GM18502 (cell line): ENCODE data around the gene CYSTM1.

Experiments
- ATAC-seq: cut with Tn5 transposase; IDR thresholded peaks from one replicate; pipeline ENCODE4 v1.9.1; 2021; ENCODE audit warnings: mild to moderate bottlenecking; ENCODE audit not compliant: unreplicated experiment, poor library complexity

The CYSTM1 gene

GRCh38 chr5:140249536-140249935 lies 74.5 kb downstream of the CYSTM1 start:
- no peak for ATAC-seq

- ATAC-seq, result no peak
Measured at GRCh38 chr5:140250386-140250785, 75.4 kb downstream of the CYSTM1 start.

- ATAC-seq, result peak; percentile 94
Measured at GRCh38 chr5:140251527-140251973, 76.6 kb downstream of the CYSTM1 start.

DNA sequence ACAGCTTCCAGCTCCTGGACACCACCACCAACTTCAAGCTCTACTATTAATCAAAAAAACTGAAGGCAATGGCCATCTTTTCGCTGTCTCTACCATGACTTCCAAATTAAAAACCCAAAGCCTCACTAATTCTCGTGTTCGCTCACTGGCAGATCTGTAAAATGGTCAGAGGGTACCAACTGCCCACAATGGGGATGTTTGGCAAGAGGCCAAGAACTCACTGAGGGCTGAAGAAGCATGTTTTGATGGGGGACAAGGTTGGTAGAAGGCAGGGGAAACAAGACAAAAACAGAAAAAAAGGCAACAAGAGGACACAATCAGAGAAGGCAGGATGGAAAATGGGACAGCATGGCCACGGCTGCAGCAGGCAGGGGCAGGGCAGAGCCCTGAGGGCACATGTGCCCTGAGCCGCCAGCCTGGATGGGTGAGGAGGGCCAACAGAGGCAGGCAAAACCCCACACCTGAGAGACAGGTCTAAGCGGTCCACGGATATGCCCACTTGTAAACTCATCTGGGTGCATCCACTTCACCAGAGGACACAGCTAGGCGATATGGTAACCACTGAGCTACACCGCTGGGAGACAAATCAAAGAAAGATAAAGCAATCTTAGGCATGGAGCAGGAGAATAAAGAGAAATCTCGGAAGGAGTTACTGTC lies 77.6 kb downstream of the CYSTM1 start:
- ATAC-seq, result no peak

- ATAC-seq, result no peak
Measured at GRCh38 chr5:140253985-140254384, 79.0 kb downstream of the CYSTM1 start.

DNA sequence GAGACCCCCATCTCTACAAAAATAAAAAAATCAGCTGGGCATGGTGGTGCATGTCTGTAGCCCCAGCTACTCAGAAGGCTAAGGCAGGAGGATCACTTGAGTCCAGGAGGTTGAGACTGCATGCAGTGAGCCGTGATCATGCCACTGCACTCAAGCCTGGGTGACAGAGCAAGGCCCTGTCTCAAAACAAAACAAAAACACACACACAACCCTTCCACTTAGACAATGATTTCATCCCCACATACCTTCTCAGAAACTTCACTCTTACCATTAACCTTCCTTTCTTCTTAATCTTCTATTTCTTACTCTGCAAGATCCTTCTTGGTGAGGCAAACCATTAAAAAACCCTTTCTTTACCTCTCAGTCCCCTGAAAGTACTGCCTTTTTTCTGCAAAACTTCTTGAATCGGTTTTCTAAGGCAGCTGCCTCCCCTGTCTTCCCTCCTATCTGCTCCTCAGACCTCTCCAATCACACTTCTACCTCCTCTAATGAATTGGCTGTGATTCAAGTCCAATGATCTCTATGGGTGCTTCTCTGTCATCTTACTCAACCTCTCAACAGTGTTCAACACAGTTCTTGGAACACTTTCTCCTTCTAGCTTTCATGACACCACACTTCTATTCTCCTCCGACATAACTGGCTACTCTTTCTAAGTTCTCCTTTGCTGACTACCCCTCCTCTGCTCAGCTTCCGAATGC lies 80.6 kb downstream of the CYSTM1 start:
- ATAC-seq, result no peak

DNA sequence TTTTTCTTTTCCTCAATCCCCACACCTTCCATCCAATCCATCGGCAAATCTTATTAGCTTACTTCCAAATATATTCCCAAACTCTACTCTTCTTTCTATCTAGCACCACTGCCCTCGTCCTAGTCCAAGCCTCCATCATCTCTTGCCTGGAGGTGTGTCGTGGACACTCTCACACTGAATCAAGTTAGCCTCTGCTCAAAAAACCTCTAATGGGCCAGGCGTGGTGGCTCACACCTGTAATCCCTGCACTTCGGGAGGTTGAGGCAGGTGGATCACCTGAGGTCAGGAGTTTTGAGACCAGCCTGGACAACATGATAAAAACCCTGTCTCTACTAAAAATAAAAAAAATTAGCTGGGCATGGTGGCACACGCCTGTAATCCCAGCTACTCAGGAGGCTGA lies 81.7 kb downstream of the CYSTM1 start:
- no peak for ATAC-seq

GRCh38 chr5:140258016-140258415 lies 83.0 kb downstream of the CYSTM1 start:
- ATAC-seq, result no peak

- ATAC-seq, result no peak
Measured at GRCh38 chr5:140258873-140259272, 83.9 kb downstream of the CYSTM1 start.

GRCh38 chr5:140259500-140259899 lies 84.5 kb downstream of the CYSTM1 start:
- ATAC-seq, result no peak

DNA sequence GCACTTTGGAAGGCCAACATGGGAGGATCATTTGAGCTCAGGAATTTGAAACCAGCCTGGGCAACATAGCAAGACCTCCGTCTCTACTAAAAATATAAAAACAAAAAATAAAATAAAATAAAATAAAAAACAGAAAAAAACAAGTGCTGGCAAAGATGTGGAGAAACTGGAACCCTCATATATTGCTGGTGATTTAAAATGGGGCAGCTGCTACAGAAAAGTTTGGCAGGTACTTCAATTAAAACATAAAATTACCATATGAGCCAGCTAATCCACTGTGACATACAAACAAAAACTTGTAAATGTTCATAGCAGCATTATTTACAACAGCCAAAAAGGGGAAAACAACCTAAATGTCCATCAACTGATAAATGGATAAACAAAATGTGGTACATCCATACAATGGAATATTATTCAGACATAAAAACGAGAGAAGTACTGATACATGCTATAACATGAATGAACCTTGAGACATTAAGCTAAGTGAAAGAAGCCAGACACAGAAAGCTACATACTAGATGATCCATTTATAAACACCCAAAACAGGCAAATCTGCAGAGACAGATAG lies 85.2 kb downstream of the CYSTM1 start:
- no peak for ATAC-seq

GRCh38 chr5:140261403-140262171 lies 86.6 kb downstream of the CYSTM1 start:
- ATAC-seq, result no peak

DNA sequence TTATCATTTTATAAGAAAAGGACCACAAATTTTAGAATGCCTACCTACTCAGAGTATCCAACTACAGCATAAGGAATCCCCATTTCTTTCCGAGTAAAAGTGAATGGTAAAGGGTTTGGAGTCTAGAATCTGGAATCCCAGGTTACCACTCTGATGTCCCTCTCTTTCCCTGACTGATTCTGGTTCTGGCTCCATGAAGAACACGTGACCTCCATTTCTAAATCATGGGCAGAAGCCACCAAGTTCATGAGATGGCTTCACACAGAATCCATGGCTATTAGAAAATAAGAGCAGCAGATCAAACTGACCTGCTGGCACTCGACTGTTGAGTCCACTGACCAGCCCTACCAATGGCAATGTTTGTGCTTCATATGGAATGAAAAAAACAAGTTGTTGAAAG lies 87.2 kb downstream of the CYSTM1 start:
- no peak for ATAC-seq

- ATAC-seq, result no peak
Measured at GRCh38 chr5:140262839-140263238, 87.9 kb downstream of the CYSTM1 start.

GRCh38 chr5:140265845-140266244 lies 90.9 kb downstream of the CYSTM1 start:
- no peak for ATAC-seq

- ATAC-seq, result no peak
Measured at GRCh38 chr5:140266471-140267200, 91.6 kb downstream of the CYSTM1 start.

DNA sequence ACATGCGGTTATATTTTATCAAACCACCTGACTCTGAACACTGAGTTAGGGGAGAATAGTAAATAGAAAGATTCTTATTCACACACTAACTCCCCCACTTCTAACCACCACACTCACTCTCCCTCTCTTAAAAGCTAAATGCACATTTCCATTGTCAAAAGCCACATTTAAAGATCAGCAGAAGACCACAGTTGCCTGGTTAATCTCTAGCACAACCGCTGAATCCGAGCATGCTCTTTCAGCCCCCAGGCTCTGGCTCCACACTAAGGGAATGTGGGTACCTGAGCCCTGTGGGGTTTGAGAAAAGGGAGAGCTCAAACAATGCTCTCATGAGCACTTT lies 92.2 kb downstream of the CYSTM1 start:
- no peak for ATAC-seq

- ATAC-seq, result no peak
Measured at GRCh38 chr5:140267559-140268018, 92.6 kb downstream of the CYSTM1 start.

GRCh38 chr5:140270008-140270407 lies 95.0 kb downstream of the CYSTM1 start:
- ATAC-seq, result no peak

GRCh38 chr5:140273401-140273877 lies 98.5 kb downstream of the CYSTM1 start:
- ATAC-seq, result no peak
